GM19468 (cell line): ENCODE data around the gene ECEL1.

Source experiments
- ATAC-seq: cut with Tn5 transposase; IDR thresholded peaks from one replicate; pipeline ENCODE4 v1.9.1; 2021; ENCODE audit warnings: mild to moderate bottlenecking, moderate library complexity, moderate number of reproducible peaks; ENCODE audit not compliant: unreplicated experiment; ENCODE audit errors: extremely low read depth

Gene ECEL1

GRCh38 chr2:232486558-232487384, 863 bp downstream of the ECEL1 start:
- ATAC-seq: no peak

DNA sequence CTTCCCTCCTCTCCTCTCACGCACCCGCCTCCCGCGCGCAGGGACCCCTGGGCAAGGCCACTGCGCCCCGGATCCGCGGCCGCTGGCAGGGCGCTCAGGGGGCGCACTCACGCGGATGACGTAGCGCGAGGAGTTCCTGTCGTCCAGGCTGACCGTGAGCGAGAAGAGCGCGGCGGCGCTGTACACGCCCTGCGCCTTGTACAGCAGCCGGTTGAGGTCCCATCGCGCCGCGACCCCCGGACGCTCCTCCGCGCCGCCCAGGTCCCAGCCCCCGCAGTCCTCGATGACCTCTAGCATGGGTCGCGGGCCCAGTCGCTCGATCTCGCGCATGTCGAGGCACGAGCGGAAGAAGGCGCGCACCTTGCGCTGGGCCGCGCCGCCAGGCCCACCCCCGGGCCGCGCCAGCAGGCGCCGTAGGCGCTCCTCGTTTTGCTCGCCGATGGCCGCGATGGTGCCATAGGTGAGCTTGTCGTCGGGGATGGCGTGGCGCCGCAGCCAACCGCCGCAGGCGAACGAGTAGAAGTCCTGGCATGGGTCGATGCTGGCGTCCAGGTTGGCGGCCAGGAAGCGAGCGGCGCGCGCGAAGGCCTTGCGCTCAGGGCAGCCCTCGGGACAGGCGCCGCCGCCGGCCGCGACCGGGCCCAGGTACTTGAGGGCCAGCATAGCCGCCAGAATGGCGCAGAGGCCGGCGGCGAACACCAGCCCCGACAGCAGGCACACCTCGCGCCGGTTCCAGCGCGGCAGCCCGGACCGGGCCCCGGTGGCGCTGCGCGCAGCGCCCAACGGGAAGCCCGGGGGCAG, 1.7 kb downstream of the ECEL1 start:
- ATAC-seq: no peak

- ATAC-seq: no peak
Measured at GRCh38 chr2:232485348-232485756, 2.3 kb downstream of the ECEL1 start.

DNA sequence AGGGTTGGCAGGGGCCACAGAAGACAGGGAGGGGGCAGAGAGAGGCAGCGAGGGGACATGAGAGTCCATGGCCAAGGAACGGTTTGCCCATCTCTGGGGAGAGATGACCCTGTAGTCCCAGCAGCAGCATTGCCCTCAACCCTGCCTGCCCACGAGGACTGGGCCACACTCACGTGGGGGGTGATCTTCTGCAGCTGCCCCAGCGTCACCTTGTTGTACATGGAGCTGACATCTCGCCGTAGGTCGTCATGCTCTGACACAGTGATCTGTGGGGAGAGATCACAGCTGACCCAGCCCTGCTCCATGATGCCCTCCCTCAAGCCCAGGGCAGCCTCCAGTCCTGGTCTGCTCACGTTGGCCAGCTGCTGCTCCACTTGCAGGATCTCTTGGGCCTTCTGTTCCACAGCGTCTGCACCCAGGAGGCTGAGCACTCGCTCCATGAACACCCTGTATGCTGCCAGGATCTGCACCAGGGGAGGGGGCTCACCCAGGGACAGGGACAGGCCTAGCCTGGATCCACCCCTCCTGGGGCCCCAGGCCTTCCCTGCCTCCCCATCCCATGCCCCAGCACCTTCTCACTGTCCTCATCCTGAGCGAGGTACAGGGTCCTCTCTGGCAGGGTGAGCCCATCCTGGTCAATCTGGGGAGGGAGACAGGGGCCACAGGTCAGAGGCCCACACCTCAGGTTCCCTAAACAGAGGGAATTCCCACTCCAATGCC, 2.8 kb downstream of the ECEL1 start:
- no peak for ATAC-seq

DNA sequence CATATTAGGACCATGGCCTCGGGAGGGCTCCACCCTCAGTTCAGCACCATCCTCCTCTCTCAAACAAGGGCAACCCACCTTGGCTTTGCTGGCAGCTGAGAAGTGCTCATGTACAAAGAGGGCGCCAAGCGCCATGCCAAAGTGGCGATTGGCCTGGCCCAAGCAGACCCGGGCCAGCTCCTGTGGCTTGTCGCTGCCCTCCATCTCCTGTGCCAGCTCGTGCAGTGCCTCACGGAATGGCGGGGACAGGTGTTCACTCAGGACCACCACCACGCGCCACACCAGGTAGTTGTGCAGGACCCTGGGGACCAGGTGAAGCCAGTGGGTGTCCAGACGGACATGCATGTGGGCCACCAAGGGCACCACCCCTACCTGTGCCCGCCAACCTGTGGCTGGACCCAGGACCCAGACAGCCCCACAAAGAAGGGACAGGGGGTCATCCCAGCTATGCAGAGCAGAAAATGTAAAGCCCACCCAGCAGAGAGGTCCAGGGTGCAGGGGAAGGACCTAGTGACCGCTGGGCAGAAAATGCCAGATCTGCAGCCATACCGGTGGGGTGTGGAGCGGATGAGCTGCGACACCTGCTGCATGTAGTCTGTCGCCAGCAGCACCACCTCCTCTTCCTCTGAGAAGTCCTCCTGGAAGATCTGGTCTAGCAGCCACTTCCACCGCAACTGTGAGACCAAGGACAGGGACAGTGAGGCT, 3.6 kb downstream of the ECEL1 start:
- no peak for ATAC-seq

DNA sequence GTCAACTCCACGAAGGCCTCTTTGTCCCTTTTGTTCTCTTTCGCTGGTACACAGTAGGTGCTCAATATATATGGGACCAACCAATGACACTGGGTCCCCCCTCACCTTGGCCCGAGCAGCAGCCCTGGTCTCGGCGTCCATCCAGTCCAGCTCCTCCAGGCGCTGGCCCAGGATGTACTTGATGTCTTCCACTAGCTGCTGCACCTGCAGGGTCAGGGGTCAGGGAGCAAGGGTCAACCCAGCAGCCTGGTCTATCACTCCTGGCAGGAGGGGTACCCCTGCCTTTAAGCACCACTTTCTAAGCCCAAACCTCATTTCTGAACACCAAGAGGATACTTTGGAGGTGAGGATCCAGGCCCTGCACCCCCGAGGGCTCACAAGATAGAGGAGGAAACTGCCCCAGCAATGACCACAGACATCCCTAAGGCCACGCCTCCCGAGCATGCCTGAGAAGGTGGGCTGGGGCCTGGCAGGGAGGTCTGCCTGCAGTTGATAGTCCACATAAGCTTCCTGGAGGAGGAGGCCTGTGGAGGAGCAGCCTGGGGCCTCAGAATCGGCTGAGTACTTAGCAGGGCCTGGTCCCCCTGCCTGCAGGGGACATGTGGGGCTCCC, 4.2 kb downstream of the ECEL1 start:
- ATAC-seq: no peak

DNA sequence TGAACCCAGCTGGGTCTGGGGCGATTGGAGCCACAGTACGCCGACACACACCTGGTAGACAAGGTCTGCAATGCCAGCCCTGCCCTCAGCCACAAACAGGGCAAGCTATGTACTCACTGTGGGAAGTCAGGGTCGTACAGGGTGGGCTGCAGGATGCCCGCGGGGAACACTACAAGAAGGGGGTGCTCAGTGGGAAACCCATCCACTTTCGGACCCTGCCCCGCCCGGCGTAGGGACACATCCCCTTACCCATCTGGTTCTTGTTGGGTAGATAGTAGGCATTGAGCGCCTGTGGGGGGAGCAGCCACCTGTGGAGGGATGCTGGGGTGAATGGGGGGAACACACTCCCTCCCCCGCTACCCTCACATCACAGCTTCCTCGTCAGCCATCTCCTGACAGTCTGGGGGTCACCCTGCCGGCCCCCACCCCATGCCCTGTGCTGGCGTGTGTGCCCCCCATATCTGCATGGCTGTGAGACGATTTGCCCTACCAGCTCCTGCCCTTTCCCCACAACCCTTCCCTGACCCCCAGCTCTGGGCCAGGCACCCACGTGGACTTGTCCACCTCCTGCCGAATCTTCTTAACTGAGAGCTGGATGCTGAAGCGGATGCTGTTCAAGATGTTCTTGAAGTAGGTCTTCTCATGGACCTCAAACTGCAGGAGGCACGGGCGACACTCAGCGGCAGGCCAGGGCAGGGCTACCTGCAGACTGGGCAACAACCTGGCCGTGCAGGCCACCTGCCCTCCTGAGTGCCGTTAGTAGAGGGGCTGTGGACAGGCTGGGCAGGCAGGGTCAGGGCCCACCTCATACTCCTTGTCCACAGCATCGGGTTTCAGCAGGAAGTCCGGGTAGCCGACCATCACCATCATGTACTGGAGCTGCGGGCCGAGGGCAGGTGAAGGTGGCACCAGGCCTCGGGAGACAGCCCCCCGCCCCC, 5.1 kb downstream of the ECEL1 start:
- ATAC-seq: no peak

- ATAC-seq: no peak
Measured at GRCh38 chr2:232481322-232482140, 6.1 kb downstream of the ECEL1 start.

DNA sequence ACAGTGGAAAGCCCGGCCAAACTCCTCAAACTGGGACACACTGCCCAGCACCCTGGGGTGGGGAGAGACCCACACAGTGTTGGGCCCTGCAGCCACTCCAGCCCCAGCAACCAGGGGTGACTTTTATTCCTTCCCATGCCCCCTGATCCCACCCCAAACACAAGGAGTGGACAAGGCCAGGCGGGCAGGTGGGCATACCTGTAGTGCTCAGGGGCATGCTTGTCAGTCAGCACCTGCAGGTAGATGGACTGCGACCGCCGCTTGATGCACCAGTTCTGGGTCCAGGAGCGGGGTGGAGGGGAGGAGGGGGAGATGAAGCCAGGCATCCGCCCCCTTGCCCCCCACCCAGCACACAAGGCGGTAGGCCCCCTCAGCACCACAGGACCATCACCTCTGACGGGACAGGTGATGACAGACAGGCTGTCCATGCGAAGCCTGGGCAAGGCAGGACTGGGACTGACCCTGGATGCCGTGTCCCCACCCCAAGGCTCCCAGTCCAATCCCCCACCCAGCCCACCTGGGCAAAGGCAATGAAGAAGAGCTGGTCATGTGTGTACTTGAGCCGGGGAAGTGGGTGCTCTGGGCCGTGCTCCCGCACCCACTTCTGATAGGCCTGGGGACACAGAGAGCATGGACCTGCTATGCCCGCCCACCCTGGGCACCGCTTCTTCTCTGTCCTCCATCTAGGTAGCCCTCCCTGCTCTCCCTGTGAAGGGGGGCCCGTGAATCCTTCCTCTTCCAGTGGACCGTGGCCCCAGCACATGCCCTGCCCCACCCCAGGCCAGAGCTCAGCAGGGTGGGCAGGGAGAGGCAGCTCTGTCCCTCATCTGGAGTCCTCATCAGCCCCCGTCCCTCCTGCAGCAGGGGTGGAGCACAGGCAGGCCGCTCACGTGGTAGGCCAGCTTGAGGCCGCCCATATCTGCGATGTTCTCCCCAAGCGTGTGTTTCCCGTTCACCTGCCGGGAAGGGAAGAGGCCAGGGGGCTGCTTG, 7.1 kb downstream of the ECEL1 start:
- no peak for ATAC-seq

DNA sequence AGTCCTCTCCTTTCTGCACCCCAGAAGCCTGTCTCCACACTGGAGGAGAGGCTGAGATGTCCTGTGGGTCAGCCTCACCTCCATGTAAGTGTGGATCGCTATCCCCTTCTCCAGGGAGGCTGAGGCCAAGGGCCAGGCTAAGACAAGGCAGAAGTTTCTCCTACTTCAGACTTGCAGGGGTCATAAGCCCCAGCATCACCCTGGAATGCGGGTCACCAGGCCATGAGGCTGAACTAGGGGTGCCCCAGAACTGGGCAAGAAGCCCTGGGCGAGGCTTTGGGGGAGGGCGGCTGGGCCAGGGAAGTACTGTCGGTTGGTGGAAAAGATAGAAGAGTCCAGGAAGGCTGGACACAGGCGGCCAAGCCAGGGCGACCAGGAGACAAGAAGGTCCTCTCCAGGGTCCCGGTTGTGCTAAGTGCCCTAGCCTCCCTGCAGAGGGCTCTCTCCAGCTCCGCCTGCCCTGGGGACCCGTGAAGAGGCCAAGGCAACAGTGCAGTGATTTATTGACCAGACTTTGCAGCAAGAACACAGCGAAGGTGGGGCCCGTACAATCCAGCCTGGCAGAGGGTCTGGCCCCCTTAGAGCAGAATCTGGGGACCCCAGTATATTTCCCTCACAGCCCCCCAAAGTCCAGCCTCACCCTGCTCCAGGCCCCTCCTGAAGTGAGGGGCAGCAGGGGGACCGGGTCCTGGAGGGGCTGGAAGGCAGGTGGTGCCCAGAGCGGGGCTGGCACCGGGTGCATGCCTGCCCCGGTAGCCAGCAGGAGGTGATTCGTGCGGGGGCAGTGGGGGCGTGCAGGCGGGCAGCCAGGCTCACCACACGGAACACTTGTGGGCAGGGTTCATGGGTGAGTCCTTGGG, 8.1 kb downstream of the ECEL1 start:
- no peak for ATAC-seq

- no peak for ATAC-seq
Measured at GRCh38 chr2:232478571-232479340, 8.9 kb downstream of the ECEL1 start.

DNA sequence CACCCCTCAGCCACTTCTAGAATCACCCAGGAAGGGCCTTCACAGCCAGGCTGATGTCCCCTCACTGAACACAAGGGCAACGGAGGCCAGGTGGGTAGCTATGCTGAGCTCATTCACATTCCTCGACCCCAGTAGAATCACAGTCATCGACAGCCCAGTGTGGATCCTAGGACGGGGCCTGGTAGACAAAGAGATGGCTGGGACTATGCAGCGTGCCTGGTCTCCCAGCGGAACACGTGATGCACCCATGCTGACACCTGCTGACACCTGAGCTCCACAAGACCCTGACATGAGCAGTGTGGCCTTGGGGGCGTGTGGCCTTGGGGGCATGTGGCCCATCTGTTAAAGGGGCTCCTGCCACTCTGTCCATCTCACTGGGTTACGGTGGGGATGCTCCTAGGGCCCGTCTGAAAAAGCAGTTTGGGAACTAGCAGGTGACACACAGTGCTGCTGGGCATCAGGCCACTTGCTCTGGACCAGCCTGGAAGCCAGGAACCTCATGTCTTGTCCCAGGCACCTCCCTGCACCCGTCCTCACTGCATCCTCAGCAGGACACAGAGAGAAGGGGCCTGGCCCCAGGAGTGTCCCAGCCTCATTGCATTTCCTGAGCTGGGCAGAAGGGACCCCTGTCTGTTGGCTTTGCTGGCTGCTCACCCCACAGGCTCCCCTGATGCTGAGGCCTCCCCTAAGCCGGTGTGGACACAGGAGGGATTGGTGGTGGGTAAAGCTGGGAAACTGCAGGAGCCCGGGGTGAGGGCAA, 9.7 kb downstream of the ECEL1 start:
- no peak for ATAC-seq

- ATAC-seq: no peak
Measured at GRCh38 chr2:232476791-232477190, 10.8 kb downstream of the ECEL1 start.

- ATAC-seq: no peak
Measured at GRCh38 chr2:232476045-232476444, 11.6 kb downstream of the ECEL1 start.
